ENCODE measurements around the gene PDP2.

The PDP2 gene

GRCh38 chr16:66934138-66934838, 54.0 kb downstream of the PDP2 start, which contains the start of gene CIAO2B:
Gene CIAO2B (minus strand): TSS chr16:66934402. CDS start chr16:66934364, 38 bp downstream.
- TF ChIP-seq CTCF (IDR thresholded peaks at IDR 0.05; ENCODE audit: low read depth, low read length) = no peak
- peak within 1 kb of the TSS; percentile 100 for H3K4me3 ChIP-seq (ENCODE audit: low read depth, low read length)

- peak overlapping the region; percentile 100 for H3K4me3 ChIP-seq (ENCODE audit: low read depth, low read length)
Observed at GRCh38 chr16:66934839-66935313, 54.6 kb downstream of the PDP2 start.

GRCh38 chr16:66935314-66936011, 55.1 kb downstream of the PDP2 start, which contains the start of gene CES2:
Gene CES2 (plus strand): TSS chr16:66935516. CDS start chr16:66935636, 120 bp downstream.
- no peak for TF ChIP-seq CTCF (IDR thresholded peaks at IDR 0.05; ENCODE audit: low read depth, low read length)
- H3K4me3 ChIP-seq (ENCODE audit: low read depth, low read length) = peak within 1 kb of the TSS; percentile 100

GRCh38 chr16:66936462-66936861, 56.1 kb downstream of the PDP2 start:
- no peak overlapping the region; the same call in 1 of the 2 replicates for H3K4me3 ChIP-seq (ENCODE audit: low read depth, low read length)
- no peak for TF ChIP-seq CTCF (IDR thresholded peaks at IDR 0.05; ENCODE audit: low read depth, low read length)

GRCh38 chr16:66936889-66937554, 56.7 kb downstream of the PDP2 start:
- no peak for TF ChIP-seq CTCF (IDR thresholded peaks at IDR 0.05; ENCODE audit: low read depth, low read length)
- no peak overlapping the region for H3K4me3 ChIP-seq (ENCODE audit: low read depth, low read length)

- no peak for TF ChIP-seq CTCF (IDR thresholded peaks at IDR 0.05; ENCODE audit: low read depth, low read length)
- no peak overlapping the region for H3K4me3 ChIP-seq (ENCODE audit: low read depth, low read length)
Observed at GRCh38 chr16:66937725-66938337, 57.5 kb downstream of the PDP2 start.

GRCh38 chr16:66939366-66939765, 59.1 kb downstream of the PDP2 start:
- no peak overlapping the region for H3K4me3 ChIP-seq (ENCODE audit: low read depth, low read length)
- no peak for TF ChIP-seq CTCF (IDR thresholded peaks at IDR 0.05; ENCODE audit: low read depth, low read length)
